Loucy (cell line): Measurements from ENCODE around the gene ALCAM.

Source experiments
- H2AFZ ChIP-seq: fragments of 200-600 bp; sonication (generic); 2 replicates; pipeline ENCODE4 v1.6.0; 2016; ENCODE audit warnings: antibody characterized with exemption, mild to moderate bottlenecking, low read length, moderate library complexity
- H3F3A ChIP-seq: fragments of 200-600 bp; 2 replicates; pipeline ENCODE4 v1.6.0; 2016; ENCODE audit warnings: antibody characterized with exemption, low read depth, mild to moderate bottlenecking
- H3K27me3 ChIP-seq: fragments of 200-600 bp; sonication (generic); 2 replicates; pipeline ENCODE4 v1.6.1; 2014; ENCODE audit warnings: low read length, mild to moderate bottlenecking; ENCODE audit not compliant: insufficient read depth, poor library complexity, severe bottlenecking
- H3K36me3 ChIP-seq: fragments of 200-600 bp; sonication (generic); 2 replicates; pipeline ENCODE4 v1.6.1; 2016; ENCODE audit warnings: low read length; ENCODE audit not compliant: insufficient read depth
- H3K4me1 ChIP-seq: fragments of 200-600 bp; sonication (generic); 2 replicates; pipeline ENCODE4 v1.5.1; 2014; ENCODE audit warnings: low read length, mild to moderate bottlenecking; ENCODE audit not compliant: insufficient read depth, poor library complexity, severe bottlenecking
- H3K4me2 ChIP-seq: fragments of 200-600 bp; sonication (generic); 2 replicates; pipeline ENCODE4 v1.6.0; 2014; ENCODE audit warnings: antibody characterized with exemption, low read length, low read depth, mild to moderate bottlenecking; ENCODE audit not compliant: poor library complexity, severe bottlenecking
- H3K4me3 ChIP-seq: fragments of 200-600 bp; sonication (generic); 2 replicates; pipeline ENCODE4 v1.5.1; 2014; ENCODE audit warnings: low read length, mild to moderate bottlenecking, mixed read lengths; ENCODE audit not compliant: poor library complexity, severe bottlenecking
- H3K79me2 ChIP-seq: fragments of 200-600 bp; sonication (generic); 2 replicates; pipeline ENCODE4 v1.6.1; 2014; ENCODE audit warnings: low read length; ENCODE audit not compliant: insufficient read depth
- H3K9ac ChIP-seq: fragments of 200-600 bp; sonication (generic); 2 replicates; pipeline ENCODE4 v1.6.0; 2014; ENCODE audit warnings: mild to moderate bottlenecking, low read depth, low read length, moderate library complexity; ENCODE audit not compliant: poor library complexity, severe bottlenecking
- H3K9me2 ChIP-seq: fragments of 200-600 bp; sonication (generic); replicated peaks from 2 replicates; pipeline ENCODE4 v1.6.1; 2016; ENCODE audit warnings: low read depth, low read length, mixed read lengths
- H3K9me3 ChIP-seq: fragments of 200-600 bp; sonication (generic); 2 replicates; pipeline ENCODE4 v1.6.1; 2014; ENCODE audit warnings: mild to moderate bottlenecking, antibody characterized with exemption, low read length, low read depth; ENCODE audit not compliant: insufficient read depth
- H4K20me1 ChIP-seq: fragments of 200-600 bp; sonication (generic); 2 replicates; pipeline ENCODE4 v1.6.0; 2014; ENCODE audit warnings: antibody characterized with exemption, low read length, mild to moderate bottlenecking; ENCODE audit not compliant: insufficient read depth, poor library complexity, severe bottlenecking
- EZH2phosphoT487 ChIP-seq: fragments of 200-600 bp; IDR thresholded peaks from 2 replicates; pipeline ENCODE4 v1.6.1; 2018; ENCODE audit warnings: antibody characterized with exemption, mild to moderate bottlenecking, moderate library complexity, borderline replicate concordance
- TF ChIP-seq, protein P1 (sequence below): fragments of 200-600 bp; sonication (generic); conservative IDR thresholded peaks from 2 replicates; pipeline ENCODE4 v1.5.1; 2014; ENCODE audit warnings: mild to moderate bottlenecking, antibody characterized with exemption, low read length

The ALCAM gene

DNA sequence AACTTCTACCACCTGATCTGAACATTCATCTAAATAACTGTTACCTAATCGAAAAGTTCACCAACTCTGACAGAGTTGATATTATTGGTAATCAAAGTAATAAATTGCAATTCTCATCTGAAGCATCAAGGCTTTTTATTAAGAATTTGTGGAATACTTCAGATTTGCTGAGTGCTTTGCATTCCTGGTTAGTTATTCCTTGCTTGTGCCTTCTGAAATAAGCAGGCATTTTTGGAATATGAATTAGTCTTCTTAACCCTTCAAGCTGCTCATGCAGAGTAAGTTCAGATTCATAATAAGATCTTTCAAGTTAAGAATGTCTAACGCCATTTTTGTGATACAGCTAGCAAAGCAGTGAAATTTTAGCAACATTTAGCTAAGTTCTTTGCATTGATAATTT is 188.5 kb downstream of the ALCAM start:
- TF ChIP-seq EZH2phosphoT487, result no peak
- TF ChIP-seq, protein P1, sequence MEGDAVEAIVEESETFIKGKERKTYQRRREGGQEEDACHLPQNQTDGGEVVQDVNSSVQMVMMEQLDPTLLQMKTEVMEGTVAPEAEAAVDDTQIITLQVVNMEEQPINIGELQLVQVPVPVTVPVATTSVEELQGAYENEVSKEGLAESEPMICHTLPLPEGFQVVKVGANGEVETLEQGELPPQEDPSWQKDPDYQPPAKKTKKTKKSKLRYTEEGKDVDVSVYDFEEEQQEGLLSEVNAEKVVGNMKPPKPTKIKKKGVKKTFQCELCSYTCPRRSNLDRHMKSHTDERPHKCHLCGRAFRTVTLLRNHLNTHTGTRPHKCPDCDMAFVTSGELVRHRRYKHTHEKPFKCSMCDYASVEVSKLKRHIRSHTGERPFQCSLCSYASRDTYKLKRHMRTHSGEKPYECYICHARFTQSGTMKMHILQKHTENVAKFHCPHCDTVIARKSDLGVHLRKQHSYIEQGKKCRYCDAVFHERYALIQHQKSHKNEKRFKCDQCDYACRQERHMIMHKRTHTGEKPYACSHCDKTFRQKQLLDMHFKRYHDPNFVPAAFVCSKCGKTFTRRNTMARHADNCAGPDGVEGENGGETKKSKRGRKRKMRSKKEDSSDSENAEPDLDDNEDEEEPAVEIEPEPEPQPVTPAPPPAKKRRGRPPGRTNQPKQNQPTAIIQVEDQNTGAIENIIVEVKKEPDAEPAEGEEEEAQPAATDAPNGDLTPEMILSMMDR, result no peak
- H3K36me3 ChIP-seq, result no peaks in the 10 kb centered on the region
- no peak overlapping the region for H3K4me2 ChIP-seq
- no peaks in the 10 kb centered on the region for H3K27me3 ChIP-seq
- H3F3A ChIP-seq, result no peaks in the 10 kb centered on the region
- H3K9me2 ChIP-seq, result no peaks in the 10 kb centered on the region
- H4K20me1 ChIP-seq, result no peaks in the 10 kb centered on the region
- H3K4me3 ChIP-seq, result no peak overlapping the region
- H3K9ac ChIP-seq, result no peak overlapping the region
- no peak overlapping the region for H2AFZ ChIP-seq
- no peaks in the 10 kb centered on the region for H3K79me2 ChIP-seq
- H3K4me1 ChIP-seq, result no peaks in the 10 kb centered on the region
- no peaks in the 10 kb centered on the region for H3K9me3 ChIP-seq

DNA sequence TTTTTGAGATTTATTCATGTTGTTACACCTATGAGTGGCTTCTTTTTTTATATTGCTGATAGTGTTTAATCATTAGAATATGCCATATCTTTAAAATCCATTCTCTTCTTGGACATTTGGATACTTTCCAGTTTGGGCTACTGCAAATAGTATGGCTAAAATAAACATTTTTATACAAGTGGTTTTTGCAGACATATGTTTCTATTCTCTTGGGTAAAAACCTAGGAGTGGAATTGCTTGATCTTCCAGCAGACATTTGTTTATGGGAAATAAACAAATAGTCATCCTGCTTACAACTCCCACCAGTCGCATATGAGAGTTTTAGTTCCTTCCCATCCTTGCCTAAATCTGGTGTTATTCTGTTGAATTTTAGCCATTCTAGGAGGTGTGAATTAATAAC is 193.1 kb downstream of the ALCAM start:
- Histone ChIP-seq H3F3A (no peaks in the 10 kb centered on the region), H3K9ac (no peak overlapping the region), H3K4me3 (no peak overlapping the region), H4K20me1 (no peaks in the 10 kb centered on the region), H3K9me3 (no peaks in the 10 kb centered on the region), H2AFZ (no peak overlapping the region), H3K4me2 (no peak overlapping the region), H3K79me2 (no peaks in the 10 kb centered on the region), H3K27me3 (no peaks in the 10 kb centered on the region), H3K9me2 (no peaks in the 10 kb centered on the region), H3K4me1 (no peaks in the 10 kb centered on the region), H3K36me3 (no peaks in the 10 kb centered on the region)
- no peak for TF ChIP-seq EZH2phosphoT487
- TF ChIP-seq, protein P1, result no peak

DNA sequence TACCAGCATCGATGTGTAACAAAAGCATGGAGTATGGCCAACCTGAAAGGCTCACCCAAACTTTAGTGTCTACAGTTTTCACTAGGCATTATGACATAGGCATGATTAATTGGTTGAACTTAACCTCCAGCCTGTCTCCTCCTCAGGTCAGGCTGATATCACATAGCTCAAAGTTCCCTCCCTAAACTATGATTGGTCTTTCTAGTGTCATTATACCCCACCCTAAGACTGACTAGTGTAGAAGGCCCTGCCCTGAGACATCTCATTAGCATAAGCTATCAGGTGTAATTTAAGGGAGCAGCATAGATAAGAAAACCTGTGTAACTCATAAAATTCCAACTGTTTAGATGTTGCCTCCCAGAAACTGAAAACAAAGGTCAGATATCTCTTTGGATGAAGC is 195.2 kb downstream of the ALCAM start:
- Histone ChIP-seq H3K9me2 (no peaks in the 10 kb centered on the region), H3K9ac (no peak overlapping the region), H3K9me3 (no peaks in the 10 kb centered on the region), H3K4me3 (no peak overlapping the region), H3K27me3 (no peaks in the 10 kb centered on the region), H2AFZ (no peak overlapping the region), H3F3A (no peaks in the 10 kb centered on the region), H3K4me1 (no peaks in the 10 kb centered on the region), H3K79me2 (no peaks in the 10 kb centered on the region), H4K20me1 (no peaks in the 10 kb centered on the region), H3K36me3 (no peaks in the 10 kb centered on the region), H3K4me2 (no peak overlapping the region)
- TF ChIP-seq, protein P1, result no peak
- no peak for TF ChIP-seq EZH2phosphoT487
